ENCODE results near the gene ZNF346.

Gene ZNF346

GRCh38 chr5:177018341-177018740 is 4.2 kb upstream of the ZNF346 start:
- no peak for TF ChIP-seq CTCF (conservative IDR thresholded peaks at IDR 0.05; ENCODE audit: low read depth, low read length)
- H3K4me3 ChIP-seq (ENCODE audit: low read length): no peak overlapping the region
- DNase-seq (ENCODE audit: low read depth): no peak

GRCh38 chr5:177020033-177020432 is 2.5 kb upstream of the ZNF346 start:
- no peak overlapping the region for H3K4me3 ChIP-seq (ENCODE audit: low read length)
- TF ChIP-seq CTCF (conservative IDR thresholded peaks at IDR 0.05; ENCODE audit: low read depth, low read length): no peak
- no peak for DNase-seq (ENCODE audit: low read depth)

GRCh38 chr5:177023303-177023664 is 788 bp downstream of the ZNF346 start:
- peak overlapping the region; percentile 93 for H3K4me3 ChIP-seq (ENCODE audit: low read length)
- DNase-seq (ENCODE audit: low read depth): no peak
- TF ChIP-seq CTCF (conservative IDR thresholded peaks at IDR 0.05; ENCODE audit: low read depth, low read length): no peak

GRCh38 chr5:177024559-177024958 is 2.1 kb downstream of the ZNF346 start:
- H3K4me3 ChIP-seq (ENCODE audit: low read length): no peak overlapping the region
- no peak for DNase-seq (ENCODE audit: low read depth)
- no peak for TF ChIP-seq CTCF (conservative IDR thresholded peaks at IDR 0.05; ENCODE audit: low read depth, low read length)

GRCh38 chr5:177025101-177025601 is 2.7 kb downstream of the ZNF346 start:
- no peak overlapping the region for H3K4me3 ChIP-seq (ENCODE audit: low read length)
- TF ChIP-seq CTCF (conservative IDR thresholded peaks at IDR 0.05; ENCODE audit: low read depth, low read length): no peak
- DNase-seq (ENCODE audit: low read depth): no peak

GRCh38 chr5:177027665-177028064 is 5.2 kb downstream of the ZNF346 start:
- no peak overlapping the region for H3K4me3 ChIP-seq (ENCODE audit: low read length)
- DNase-seq (ENCODE audit: low read depth): no peak
- TF ChIP-seq CTCF (conservative IDR thresholded peaks at IDR 0.05; ENCODE audit: low read depth, low read length): no peak

- H3K4me3 ChIP-seq (ENCODE audit: low read length): no peak overlapping the region
- no peak for TF ChIP-seq CTCF (conservative IDR thresholded peaks at IDR 0.05; ENCODE audit: low read depth, low read length)
- DNase-seq (ENCODE audit: low read depth): no peak
Observed at GRCh38 chr5:177029498-177029897, 7.0 kb downstream of the ZNF346 start.

Data from retinal pigment epithelial cell (primary cell).